ENCODE data around the gene RUNDC3A. TPM values are rescaled to one million over a fixed set of nuclear protein-coding genes. Genes with fewer than 3 reads are reported as not detected.

RUNDC3A gene
- total and polyA plus RNA-seq, 4 donors, result 0.61 to 4.9 (median 0.80) TPM

DNA sequence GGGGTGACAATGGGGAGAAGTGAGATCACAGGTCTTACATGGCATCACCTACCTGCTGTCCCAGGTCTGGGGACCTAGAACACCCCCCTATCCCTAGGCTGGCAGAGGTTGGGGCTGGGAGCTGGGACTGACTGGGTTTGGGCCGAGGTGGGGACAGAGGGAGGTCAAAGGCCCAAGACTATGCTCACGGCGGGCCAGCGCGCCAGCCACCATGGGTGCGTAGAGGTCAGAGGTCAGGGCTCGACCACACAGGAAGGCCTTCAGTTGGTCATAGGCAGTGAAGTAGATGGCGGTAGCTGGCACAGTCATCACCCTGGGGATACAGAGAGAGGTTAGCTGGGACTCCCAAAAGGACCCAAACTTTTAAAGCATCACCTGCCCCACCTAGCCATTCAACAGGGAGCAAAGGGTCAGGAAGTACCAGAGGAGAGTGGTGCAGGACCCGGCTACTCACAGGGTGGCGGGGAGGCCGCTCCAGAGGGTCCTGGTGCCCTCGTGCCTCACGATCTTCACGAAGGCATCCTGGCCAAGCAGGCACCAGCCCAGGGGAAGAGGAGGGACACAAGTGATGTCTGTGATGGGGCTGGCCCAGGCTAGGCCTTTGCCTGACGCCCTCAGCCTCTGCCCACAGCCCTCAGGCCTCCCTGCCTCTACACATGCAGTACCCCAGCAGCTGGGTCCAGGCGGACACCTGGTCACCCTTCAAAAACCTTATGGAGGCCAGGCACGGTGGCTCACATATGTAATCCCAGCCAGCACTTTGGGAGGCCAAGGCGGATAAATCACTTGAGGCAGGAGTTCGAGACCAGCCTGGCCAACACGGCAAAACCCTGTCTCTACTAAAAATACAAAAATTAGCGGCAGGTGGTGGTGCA lies 13.1 kb downstream of the RUNDC3A start:
- Histone ChIP-seq H3K4me3 (no peak overlapping the region), H3K36me3 (ENCODE audit: control insufficient read depth in 4 of 4, insufficient read depth in 4 of 4, low read length in 4 of 4) (peaks cover 0 to 28% (median 11%) of the 10 kb centered on the region in 4 donors), H3K27ac (ENCODE audit: low read depth in 1 of 2, low read length in 1 of 2) (no peak overlapping the region), H3K9me3 (ENCODE audit: control insufficient read depth in 4 of 4, insufficient read depth in 3 of 4, low read length in 3 of 4) (no peaks in the 10 kb centered on the region), H3K4me1 (ENCODE audit: control insufficient read depth in 5 of 5, insufficient read depth in 5 of 5, low read length in 5 of 5) (peaks cover 0 to 12% (median 3%) of the 10 kb centered on the region in 5 donors), H3K27me3 (ENCODE audit: control insufficient read depth in 3 of 3, insufficient read depth in 3 of 3, low read length in 2 of 3) (peaks cover 0 to 16% (median 13%) of the 10 kb centered on the region in 3 donors), H3K9ac (ENCODE audit: insufficient read depth in 1 of 2, low read length in 2 of 2) (no peak overlapping the region)
- TF ChIP-seq, protein P1, sequence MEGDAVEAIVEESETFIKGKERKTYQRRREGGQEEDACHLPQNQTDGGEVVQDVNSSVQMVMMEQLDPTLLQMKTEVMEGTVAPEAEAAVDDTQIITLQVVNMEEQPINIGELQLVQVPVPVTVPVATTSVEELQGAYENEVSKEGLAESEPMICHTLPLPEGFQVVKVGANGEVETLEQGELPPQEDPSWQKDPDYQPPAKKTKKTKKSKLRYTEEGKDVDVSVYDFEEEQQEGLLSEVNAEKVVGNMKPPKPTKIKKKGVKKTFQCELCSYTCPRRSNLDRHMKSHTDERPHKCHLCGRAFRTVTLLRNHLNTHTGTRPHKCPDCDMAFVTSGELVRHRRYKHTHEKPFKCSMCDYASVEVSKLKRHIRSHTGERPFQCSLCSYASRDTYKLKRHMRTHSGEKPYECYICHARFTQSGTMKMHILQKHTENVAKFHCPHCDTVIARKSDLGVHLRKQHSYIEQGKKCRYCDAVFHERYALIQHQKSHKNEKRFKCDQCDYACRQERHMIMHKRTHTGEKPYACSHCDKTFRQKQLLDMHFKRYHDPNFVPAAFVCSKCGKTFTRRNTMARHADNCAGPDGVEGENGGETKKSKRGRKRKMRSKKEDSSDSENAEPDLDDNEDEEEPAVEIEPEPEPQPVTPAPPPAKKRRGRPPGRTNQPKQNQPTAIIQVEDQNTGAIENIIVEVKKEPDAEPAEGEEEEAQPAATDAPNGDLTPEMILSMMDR (IDR thresholded peaks at IDR 0.05; ENCODE audit: control extremely low read depth, extremely low read depth), result no peak
- WGBS, 2 donors, result 91 to 94% methylated on average over 17 to 21 of the region's 21 CpGs
- ATAC-seq (ENCODE audit: insufficient read depth, low FRiP score), result no peak
- no peak for DNase-seq

DNA sequence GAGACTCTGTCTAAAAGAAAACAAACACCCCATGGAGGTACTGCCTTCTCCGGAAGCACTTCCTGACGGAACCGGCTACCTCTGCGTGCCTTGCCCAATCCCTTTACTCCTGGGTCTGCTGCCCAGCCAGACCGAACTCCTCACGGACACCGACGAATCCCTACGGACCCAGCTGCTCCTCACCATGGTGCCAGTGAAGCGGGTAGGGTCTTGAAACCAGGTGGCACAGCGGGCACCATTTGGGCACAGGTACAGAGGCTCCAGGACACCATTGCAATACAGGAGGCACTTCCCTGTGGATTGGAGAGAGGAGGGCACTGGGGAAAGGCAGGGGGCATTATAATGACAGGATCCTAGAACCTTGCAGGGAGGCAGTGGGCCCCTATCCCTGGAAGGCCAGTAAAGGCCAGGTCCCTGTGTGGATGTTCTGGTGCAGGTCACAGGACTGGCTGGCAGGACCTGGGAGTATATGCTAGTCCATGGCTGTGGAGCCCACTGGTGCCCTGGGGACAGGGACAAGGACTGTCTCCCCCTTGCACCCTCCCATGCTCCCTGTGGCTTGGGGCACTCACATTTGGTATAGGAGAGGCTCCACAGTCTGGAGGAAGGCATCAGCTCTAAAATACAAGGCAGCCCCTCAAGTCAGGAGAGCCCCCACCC lies 14.0 kb downstream of the RUNDC3A start:
- Histone ChIP-seq H3K27me3 (ENCODE audit: control insufficient read depth in 3 of 3, insufficient read depth in 3 of 3, low read length in 2 of 3) (peaks cover 0 to 7% (median 4%) of the 10 kb centered on the region in 3 donors), H3K4me3 (no peak overlapping the region), H3K9me3 (ENCODE audit: control insufficient read depth in 4 of 4, insufficient read depth in 3 of 4, low read length in 3 of 4) (no peaks in the 10 kb centered on the region), H3K27ac (ENCODE audit: low read depth in 1 of 2, low read length in 1 of 2) (no peak overlapping the region), H3K36me3 (ENCODE audit: control insufficient read depth in 4 of 4, insufficient read depth in 4 of 4, low read length in 4 of 4) (peaks cover 0 to 28% (median 11%) of the 10 kb centered on the region in 4 donors), H3K4me1 (ENCODE audit: control insufficient read depth in 5 of 5, insufficient read depth in 5 of 5, low read length in 5 of 5) (peaks cover 0 to 12% (median 3%) of the 10 kb centered on the region in 5 donors), H3K9ac (ENCODE audit: insufficient read depth in 1 of 2, low read length in 2 of 2) (no peak overlapping the region)
- no peak for DNase-seq
- TF ChIP-seq, protein P1 (IDR thresholded peaks at IDR 0.05; ENCODE audit: control extremely low read depth, extremely low read depth), result no peak
- ATAC-seq (ENCODE audit: insufficient read depth, low FRiP score), result no peak
- 94% methylated on average over 11 of the region's 11 CpGs for WGBS, 2 donors

DNA sequence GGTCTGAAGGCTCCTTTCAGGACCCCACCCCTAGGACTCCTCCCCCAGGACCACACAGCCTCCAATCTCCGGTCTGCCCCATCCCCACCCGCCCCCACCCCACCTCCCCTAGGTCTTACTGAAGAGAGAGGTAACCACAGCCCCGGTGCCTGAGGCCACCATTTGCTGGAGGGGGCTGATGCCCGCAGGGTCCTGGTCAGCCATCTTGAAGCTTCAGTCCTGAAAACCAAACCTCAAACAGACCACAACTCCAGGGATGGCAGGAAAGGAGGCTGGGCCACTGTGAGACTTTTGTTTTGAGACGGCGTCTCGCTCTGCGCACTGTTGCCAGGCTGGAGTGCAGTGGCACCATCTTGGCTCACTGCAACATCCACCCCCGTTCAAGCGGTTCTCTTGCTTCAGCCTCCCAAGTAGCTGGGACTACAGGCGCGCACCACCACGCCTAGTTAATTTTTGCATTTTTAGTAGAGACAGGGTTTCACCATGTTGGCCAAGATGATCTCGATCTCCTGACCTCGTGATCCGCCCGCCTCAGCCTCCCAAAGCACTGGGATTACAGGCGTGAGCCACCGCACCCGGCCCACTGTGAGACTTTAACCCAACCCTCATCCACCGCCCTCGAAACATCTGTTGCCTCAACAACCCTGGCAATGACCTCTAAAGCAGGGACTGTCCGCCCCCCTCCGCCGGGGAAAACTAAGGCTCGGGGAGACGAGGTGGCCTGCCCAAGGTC lies 15.1 kb downstream of the RUNDC3A start:
- 66 to 73% methylated on average over 26 to 27 of the region's 27 CpGs for WGBS, 2 donors
- Histone ChIP-seq H3K4me1 (ENCODE audit: control insufficient read depth in 5 of 5, insufficient read depth in 5 of 5, low read length in 5 of 5) (peaks cover 0 to 12% (median 3%) of the 10 kb centered on the region in 5 donors), H3K27ac (ENCODE audit: low read depth in 1 of 2, low read length in 1 of 2) (no peak overlapping the region), H3K9ac (ENCODE audit: insufficient read depth in 1 of 2, low read length in 2 of 2) (peak overlapping the region; percentile 40 to 46), H3K27me3 (ENCODE audit: control insufficient read depth in 3 of 3, insufficient read depth in 3 of 3, low read length in 2 of 3) (no peaks in the 10 kb centered on the region), H3K9me3 (ENCODE audit: control insufficient read depth in 4 of 4, insufficient read depth in 3 of 4, low read length in 3 of 4) (no peaks in the 10 kb centered on the region), H3K4me3 (peak overlapping the region; percentile 90), H3K36me3 (ENCODE audit: control insufficient read depth in 4 of 4, insufficient read depth in 4 of 4, low read length in 4 of 4) (peaks cover 0 to 28% (median 11%) of the 10 kb centered on the region in 4 donors)
- TF ChIP-seq, protein P1 (IDR thresholded peaks at IDR 0.05; ENCODE audit: control extremely low read depth, extremely low read depth), result no peak
- DNase-seq, result no peak
- ATAC-seq (ENCODE audit: insufficient read depth, low FRiP score), result no peak

Measured in lung (tissue), 12 donors.